Upper lobe of right lung (tissue), 1 donor: ENCODE data around the gene UBASH3B. TPM values are rescaled to one million over a fixed set of nuclear protein-coding genes. Genes with fewer than 3 reads are reported as not detected.

Source experiments
- ATAC-seq: fragments of 200-7000 bp; cut with Tn5 transposase; one replicate; pipeline ENCODE4 v1.9.1; 2020; ENCODE audit warnings: mild to moderate bottlenecking, moderate library complexity
- DNase-seq: peaks from one replicate; pipeline ENCODE4 v3.0.0-alpha.2; 2020
- H3K27ac ChIP-seq: fragments of 200-600 bp; one replicate; pipeline ENCODE4 v1.8.0; 2022
- H3K27me3 ChIP-seq: fragments of 200-600 bp; one replicate; pipeline ENCODE4 v1.8.0; 2022; ENCODE audit warnings: mild to moderate bottlenecking
- H3K36me3 ChIP-seq: fragments of 200-600 bp; one replicate; pipeline ENCODE4 v1.8.0; 2022
- H3K4me1 ChIP-seq: fragments of 200-600 bp; one replicate; pipeline ENCODE4 v1.8.0; 2022
- H3K4me3 ChIP-seq: fragments of 200-600 bp; one replicate; pipeline ENCODE4 v1.8.0; 2022; ENCODE audit warnings: mild to moderate bottlenecking
- H3K9me3 ChIP-seq: fragments of 200-600 bp; one replicate; pipeline ENCODE4 v1.8.0; 2022
- intact Hi-C: fragments of 100-400 bp; cut with DNase I; formaldehyde crosslinking; loops from one replicate; pipeline ENCODE4 v1.11.0; 2022
- total RNA-seq: library from RNA; stranded (reverse); fragmentation: NEBNext Ultra II Directional; extraction: Animal tissue kit (Norgen Biotek cat#: 25700); gene quantifications from one replicate; pipeline ENCODE4 v1.2.1, GENCODE V29; 2021
- TF ChIP-seq, protein P1 (sequence below): fragments of 200-600 bp; IDR thresholded peaks from one replicate; pipeline ENCODE4 v1.8.0; 2022; ENCODE audit warnings: antibody characterized with exemption
- donor health status: DM: no; HTN: yes; CAD: no; lungs with severe emphysema.

The UBASH3B gene
- total RNA-seq, 1 donor from 2014 or later, result 42.2 TPM

GRCh38 chr11:122749005-122749687 is 93.6 kb downstream of the UBASH3B start:
- intact Hi-C loops, result no loop called here
- Histone ChIP-seq H3K27me3 (no peaks in the 10 kb centered on the region), H3K9me3 (no peaks in the 10 kb centered on the region), H3K36me3 (no peaks in the 10 kb centered on the region), H3K4me1 (peaks cover 15% of the 10 kb centered on the region), H3K27ac (no peak overlapping the region), H3K4me3 (no peak overlapping the region)
- ATAC-seq, result peak; percentile 87
- peak; percentile 49 for DNase-seq
- TF ChIP-seq, protein P1, sequence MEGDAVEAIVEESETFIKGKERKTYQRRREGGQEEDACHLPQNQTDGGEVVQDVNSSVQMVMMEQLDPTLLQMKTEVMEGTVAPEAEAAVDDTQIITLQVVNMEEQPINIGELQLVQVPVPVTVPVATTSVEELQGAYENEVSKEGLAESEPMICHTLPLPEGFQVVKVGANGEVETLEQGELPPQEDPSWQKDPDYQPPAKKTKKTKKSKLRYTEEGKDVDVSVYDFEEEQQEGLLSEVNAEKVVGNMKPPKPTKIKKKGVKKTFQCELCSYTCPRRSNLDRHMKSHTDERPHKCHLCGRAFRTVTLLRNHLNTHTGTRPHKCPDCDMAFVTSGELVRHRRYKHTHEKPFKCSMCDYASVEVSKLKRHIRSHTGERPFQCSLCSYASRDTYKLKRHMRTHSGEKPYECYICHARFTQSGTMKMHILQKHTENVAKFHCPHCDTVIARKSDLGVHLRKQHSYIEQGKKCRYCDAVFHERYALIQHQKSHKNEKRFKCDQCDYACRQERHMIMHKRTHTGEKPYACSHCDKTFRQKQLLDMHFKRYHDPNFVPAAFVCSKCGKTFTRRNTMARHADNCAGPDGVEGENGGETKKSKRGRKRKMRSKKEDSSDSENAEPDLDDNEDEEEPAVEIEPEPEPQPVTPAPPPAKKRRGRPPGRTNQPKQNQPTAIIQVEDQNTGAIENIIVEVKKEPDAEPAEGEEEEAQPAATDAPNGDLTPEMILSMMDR, result no peak

GRCh38 chr11:122750049-122750448 is 94.5 kb downstream of the UBASH3B start:
- Histone ChIP-seq H3K4me1 (peaks cover 21% of the 10 kb centered on the region), H3K27ac (no peak overlapping the region), H3K27me3 (no peaks in the 10 kb centered on the region), H3K36me3 (no peaks in the 10 kb centered on the region), H3K9me3 (no peaks in the 10 kb centered on the region), H3K4me3 (no peak overlapping the region)
- TF ChIP-seq, protein P1, result no peak
- DNase-seq (no peak), ATAC-seq (no peak)
- intact Hi-C loops, result no loop called here

- TF ChIP-seq, protein P1, result no peak
- Histone ChIP-seq H3K4me3 (no peak overlapping the region), H3K36me3 (no peaks in the 10 kb centered on the region), H3K9me3 (no peaks in the 10 kb centered on the region), H3K4me1 (peaks cover 31% of the 10 kb centered on the region), H3K27me3 (no peaks in the 10 kb centered on the region), H3K27ac (no peak overlapping the region)
- intact Hi-C loops, result no loop called here
- ATAC-seq (no peak), DNase-seq (no peak)
Measured at GRCh38 chr11:122751292-122752070, 96.0 kb downstream of the UBASH3B start.

DNA sequence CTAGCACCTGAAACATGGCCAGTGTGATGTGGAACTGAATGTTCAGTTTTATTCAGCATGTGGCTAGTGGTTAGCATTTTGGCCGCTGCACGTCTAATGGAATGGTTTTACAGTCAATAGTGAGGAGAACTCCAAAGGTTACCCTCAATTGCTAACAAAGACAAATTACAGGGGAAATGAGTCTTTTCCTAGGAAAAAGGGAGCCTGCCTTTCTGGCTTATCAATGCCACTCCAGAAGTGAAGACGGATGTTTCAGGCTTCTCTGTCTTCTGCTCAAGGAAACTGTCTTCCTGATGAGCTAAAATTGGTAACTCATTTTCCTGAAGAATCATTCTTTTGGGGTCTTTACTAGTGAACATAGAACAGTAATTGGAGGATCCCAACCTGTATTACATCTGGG is 98.5 kb downstream of the UBASH3B start:
- no peak for DNase-seq
- no peaks in the 10 kb centered on the region for H3K9me3 ChIP-seq
- TF ChIP-seq, protein P1, result no peak
- intact Hi-C loops, result no loop called here
- H3K4me1 ChIP-seq, result peaks cover 25% of the 10 kb centered on the region
- ATAC-seq, result no peak
- no peaks in the 10 kb centered on the region for H3K36me3 ChIP-seq
- no peak overlapping the region for H3K27ac ChIP-seq
- no peak overlapping the region for H3K4me3 ChIP-seq
- no peaks in the 10 kb centered on the region for H3K27me3 ChIP-seq

DNA sequence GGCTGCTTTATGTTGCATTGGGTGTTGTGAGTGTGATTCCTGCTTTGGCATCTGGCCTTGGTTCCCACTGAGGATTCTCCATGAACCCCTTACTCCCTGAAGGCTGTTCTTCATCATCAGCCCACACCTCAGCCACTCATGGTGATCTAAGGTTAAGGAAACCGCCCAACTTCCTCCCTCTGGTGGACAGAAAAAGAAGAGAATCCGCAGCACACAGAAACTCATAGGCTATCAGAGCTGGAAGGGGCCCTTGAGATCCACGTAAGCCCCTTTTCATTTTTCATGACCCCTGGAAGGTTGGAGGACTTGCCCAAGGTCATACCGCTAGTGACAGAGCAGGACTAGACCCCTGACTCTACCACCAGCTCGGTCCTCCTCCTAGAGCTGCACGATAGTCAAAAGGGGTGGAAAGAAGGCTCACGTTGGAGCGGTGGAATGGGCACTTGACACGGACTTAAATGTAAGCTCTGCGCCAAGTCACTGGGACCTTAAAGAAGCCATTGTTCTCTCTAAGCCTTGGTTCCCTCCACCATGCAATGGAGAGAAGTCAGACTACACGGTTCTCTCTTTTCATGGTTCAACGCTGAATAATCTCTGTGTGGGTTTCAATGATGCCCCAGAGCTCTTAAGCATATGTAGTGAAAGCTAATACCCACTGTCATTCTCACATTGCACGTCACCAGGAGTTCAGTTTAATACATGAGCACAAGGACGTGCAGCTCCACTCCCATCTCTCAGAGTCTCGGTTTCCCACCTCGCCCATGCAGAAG is 99.2 kb downstream of the UBASH3B start:
- peak; percentile 47 for ATAC-seq

More for the DNA sequence above, 99.2 kb downstream of the UBASH3B start:
- Histone ChIP-seq H3K27ac (no peak overlapping the region), H3K9me3 (no peaks in the 10 kb centered on the region), H3K4me3 (no peak overlapping the region), H3K27me3 (no peaks in the 10 kb centered on the region), H3K36me3 (no peaks in the 10 kb centered on the region), H3K4me1 (peaks cover 19% of the 10 kb centered on the region)
- TF ChIP-seq, protein P1, result peak; percentile 30
- no peak for DNase-seq
- intact Hi-C loops, result no loop called here
